GM18505 (cell line): ENCODE measurements around the gene MRPL34.
"Not testable (repeated sequence)": the region's sequence is repeated elsewhere in the genome, so short reads cannot be mapped to it uniquely, and the experiment has no call there.

Source experiments
- ATAC-seq: cut with Tn5 transposase; IDR thresholded peaks from one replicate; pipeline ENCODE4 v1.9.1; 2021; ENCODE audit not compliant: unreplicated experiment
- POLR2A ChIP-seq: IDR thresholded peaks from 4 replicates; pipeline ENCODE4 v1.6.1; 2011; ENCODE audit warnings: borderline replicate concordance; ENCODE audit not compliant: insufficient read depth, insufficient read length; ENCODE audit errors: extremely low read depth

Gene MRPL34

GRCh38 chr19:17294051-17294891 lies 11.4 kb upstream of the MRPL34 start:
- no peak for TF ChIP-seq POLR2A
- no peak for ATAC-seq

GRCh38 chr19:17295551-17295950 lies 10.1 kb upstream of the MRPL34 start:
- not testable (repeated sequence) for ATAC-seq

GRCh38 chr19:17296273-17296672 lies 9.4 kb upstream of the MRPL34 start:
- TF ChIP-seq POLR2A, result no peak
- no peak for ATAC-seq

GRCh38 chr19:17296976-17297375 lies 8.7 kb upstream of the MRPL34 start:
- TF ChIP-seq POLR2A, result no peak
- no peak for ATAC-seq

GRCh38 chr19:17300992-17301619 lies 4.6 kb upstream of the MRPL34 start:
- no peak for ATAC-seq
- no peak for TF ChIP-seq POLR2A

GRCh38 chr19:17302391-17303166 lies 3.1 kb upstream of the MRPL34 start:
- no peak for TF ChIP-seq POLR2A
- no peak for ATAC-seq

- TF ChIP-seq POLR2A, result no peak
- ATAC-seq, result peak; percentile 43
Observed at GRCh38 chr19:17303167-17303939, 2.3 kb upstream of the MRPL34 start, which contains the start of gene ABHD8. Gene ABHD8 (minus strand): TSS chr19:17303425. CDS start chr19:17301616, 1,809 bp downstream.

GRCh38 chr19:17303940-17304267 lies 1.8 kb upstream of the MRPL34 start:
- no peak for TF ChIP-seq POLR2A
- ATAC-seq, result no peak

- ATAC-seq, result no peak
- no peak for TF ChIP-seq POLR2A
Observed at GRCh38 chr19:17304386-17305215, 1.1 kb upstream of the MRPL34 start.

GRCh38 chr19:17305216-17305516 lies 506 bp upstream of the MRPL34 start:
- no peak for TF ChIP-seq POLR2A

GRCh38 chr19:17306285-17306714 lies 628 bp downstream of the MRPL34 start:
- ATAC-seq, result no peak
- no peak for TF ChIP-seq POLR2A

More at GRCh38 chr19:17305216-17305516, 506 bp upstream of the MRPL34 start:
- no peak for ATAC-seq

GRCh38 chr19:17307876-17308377 lies 2.3 kb downstream of the MRPL34 start:
- no peak for ATAC-seq
- no peak for TF ChIP-seq POLR2A
